ENCODE measurements around the gene TBC1D17.
A peak's percentile ranks its signal among the peaks of the same experiment; 100 is the strongest.
"Not testable (repeated sequence)": the region's sequence is repeated elsewhere in the genome, so short reads cannot be mapped to it uniquely, and the experiment has no call there.

The TBC1D17 gene

DNA sequence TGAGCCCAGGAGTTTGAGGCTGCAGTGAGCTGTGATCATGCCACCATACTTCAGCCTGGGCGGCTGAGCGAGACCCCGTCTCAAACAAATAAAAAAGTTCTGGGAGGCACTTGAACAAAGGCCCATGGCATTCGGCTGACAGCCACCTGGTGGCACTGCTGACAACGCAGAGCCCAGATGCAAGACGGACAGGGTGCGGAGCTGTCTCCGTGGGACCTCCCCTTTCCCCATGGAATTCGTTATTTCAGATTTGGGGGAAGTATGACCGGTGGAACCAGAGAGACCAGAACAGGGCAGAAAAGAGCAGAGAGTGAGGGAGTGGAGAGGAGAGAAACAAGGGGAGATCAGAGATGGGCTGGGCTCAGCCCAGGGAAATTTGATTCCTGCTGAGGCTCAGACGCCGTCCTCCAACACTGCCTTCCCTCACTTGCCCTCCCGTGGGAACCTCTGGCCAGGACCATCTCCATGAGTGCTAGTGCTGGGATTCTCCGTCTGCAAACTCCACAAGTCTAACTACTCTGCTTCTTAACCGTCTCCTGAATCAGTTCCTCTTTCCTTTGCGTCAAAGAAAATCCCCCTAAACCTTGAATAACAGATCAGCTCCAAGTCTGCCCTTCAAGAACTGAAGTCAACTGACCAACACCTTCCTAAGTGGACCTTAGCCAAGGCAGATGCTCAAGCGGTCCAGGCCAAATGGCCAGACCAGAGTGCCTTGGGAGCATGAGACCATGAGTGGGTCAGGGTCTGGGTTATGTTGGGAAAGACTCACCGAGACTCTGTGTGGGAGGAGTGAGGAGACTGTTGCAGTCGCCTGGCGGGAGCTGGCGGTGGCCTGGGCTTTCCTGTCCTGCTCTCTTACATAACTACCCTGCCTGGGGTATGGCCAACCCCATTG lies 39.6 kb downstream of the TBC1D17 start:
- no peak for DNase-seq (ENCODE audit: low read depth in 2 of 2, low spot score in 1 of 2)

DNA sequence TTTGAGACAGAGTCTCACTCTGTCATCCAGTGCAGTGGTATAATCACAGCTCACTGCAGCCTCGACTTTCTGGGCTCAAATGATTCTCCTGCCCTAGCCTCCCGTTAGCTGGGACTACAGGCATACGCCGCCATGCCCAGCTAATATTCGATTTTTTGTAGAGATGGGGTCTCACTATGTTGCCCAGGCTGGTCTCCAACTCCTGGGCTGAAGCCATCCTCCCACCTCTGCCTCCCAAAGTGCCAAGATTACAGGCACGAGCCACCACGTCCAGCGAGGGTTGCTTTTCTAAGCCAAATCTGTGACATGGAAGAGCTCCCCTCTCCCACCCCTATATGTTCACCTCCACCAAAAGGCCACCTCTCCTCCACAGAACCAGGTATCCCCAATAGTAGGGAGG lies 40.6 kb downstream of the TBC1D17 start:
- no peak for DNase-seq (ENCODE audit: low read depth in 2 of 2, low spot score in 1 of 2)

DNA sequence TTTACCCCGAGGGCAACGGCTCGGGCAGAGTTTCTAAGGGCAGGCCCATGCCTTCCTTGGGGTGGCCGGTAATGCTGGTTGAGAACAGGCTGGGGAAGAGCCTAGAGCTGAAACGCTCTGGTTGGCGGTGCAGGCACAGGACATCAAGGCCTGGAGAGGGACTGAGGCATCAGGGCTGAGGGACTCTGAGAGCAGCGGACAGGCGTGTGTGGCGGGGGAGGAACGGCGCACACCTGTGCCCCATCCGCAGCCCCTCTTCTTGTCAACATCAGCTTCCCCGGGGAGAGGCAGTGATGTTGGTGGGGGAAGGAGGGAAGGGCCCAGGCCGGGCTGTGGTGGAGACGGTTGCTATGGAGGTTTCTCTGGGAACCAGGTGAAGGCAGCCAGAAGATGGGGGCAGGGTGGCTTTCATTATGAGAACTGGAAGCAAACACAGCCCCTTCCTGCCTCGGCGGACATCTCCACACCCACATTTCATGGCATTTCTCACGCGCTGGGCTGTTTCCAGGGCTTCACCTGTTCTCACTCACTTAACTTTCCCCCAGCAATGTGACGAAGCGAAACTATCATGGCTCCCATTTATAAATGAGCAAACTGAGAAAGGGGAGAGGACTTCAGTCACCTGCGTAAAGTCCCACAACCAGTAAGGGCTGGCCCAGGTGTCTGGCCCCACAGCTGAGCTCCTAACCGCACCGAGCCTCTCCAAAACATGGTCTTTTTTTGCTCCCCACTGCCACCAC lies 43.3 kb downstream of the TBC1D17 start:
- DNase-seq (ENCODE audit: low read depth in 2 of 2, low spot score in 1 of 2), result no peak

DNA sequence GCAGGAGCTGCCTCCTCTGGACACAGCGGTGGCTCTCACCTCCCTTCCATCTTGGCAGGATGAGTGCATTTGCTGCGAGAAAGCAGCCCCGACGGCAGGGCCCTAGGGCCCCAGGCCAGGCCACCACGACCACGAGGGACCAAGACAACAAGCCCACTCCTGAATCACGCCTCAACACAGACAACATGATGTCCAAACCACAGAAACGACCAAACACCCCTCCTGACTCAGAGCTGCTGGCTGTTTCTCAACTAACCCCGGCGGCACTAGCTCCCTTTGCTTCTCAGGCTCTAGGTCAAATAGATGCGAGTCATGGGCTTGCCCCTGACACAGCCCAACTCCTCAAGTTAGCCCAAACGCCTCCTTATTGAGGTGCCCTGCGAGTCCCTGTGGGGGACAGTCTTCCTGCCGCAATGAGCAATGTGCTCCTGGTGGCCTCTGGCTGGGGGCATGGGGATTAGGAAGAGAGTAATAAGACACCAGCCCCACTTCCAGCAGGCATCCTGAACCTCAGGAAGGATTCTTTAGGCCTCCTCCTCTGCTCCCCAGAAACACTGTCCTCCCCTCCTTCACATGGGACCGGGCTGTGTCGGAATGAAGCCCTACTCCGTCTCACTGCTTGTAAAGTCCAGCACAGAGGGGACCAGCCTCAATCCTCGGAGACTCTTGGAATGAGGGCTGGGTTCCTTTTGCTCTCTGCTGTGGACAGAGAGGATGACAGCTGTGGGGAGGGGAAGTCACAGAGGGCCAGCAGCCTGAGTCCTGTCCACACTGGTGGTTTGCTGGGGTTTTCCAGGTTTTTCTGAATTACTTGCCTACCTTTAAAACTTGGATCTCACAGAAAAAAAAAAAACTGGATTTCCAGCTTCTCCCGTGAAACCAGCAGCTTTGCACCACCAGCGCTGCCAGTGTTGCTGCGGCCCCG lies 44.6 kb downstream of the TBC1D17 start:
- no peak for DNase-seq (ENCODE audit: low read depth in 2 of 2, low spot score in 1 of 2)

DNA sequence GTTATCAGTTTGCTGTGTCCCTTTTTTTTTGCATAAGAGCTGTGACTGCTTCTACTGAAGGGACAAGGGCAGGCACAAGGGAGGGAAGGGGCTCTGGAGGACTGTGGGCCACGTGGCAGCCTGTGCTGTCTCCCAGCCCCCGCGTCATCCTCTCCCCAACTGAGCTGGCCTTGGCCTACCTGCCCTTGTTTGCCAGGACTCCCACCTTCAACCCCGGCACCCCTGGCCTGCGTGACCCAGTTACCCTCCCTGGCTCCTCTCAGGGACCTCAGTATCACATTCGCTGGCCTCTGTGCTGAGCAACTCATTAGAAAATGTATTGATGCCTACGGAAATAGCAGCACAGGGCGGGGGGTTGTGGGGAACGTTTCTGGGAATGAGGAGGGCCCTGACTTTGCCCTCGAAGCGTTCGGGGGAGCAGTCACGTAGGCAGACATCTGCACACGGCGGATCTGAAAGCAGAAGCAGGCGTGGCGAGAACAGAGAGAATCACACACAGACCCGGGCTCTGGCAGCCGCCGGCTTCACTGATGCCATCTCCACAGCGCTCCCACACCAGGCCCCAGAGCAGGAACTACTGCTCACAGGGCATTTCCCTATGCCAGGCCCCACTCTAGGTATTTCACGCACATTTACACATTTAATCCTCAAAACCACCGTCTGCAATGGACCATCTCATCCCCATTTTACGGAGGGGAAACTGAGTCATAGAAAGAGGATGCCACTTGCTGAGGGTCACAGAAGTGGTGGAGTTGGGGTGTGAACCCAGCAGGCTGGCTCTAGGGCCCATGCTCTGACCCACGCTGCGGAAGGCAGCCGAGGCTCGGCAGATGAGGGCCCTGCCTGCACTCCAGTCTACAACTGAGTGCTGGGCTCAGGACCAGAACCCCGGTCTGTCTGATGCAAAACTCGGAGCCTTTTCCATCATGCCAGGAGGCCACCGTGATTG lies 45.8 kb downstream of the TBC1D17 start:
- DNase-seq (ENCODE audit: low read depth in 2 of 2, low spot score in 1 of 2), result no peak

DNA sequence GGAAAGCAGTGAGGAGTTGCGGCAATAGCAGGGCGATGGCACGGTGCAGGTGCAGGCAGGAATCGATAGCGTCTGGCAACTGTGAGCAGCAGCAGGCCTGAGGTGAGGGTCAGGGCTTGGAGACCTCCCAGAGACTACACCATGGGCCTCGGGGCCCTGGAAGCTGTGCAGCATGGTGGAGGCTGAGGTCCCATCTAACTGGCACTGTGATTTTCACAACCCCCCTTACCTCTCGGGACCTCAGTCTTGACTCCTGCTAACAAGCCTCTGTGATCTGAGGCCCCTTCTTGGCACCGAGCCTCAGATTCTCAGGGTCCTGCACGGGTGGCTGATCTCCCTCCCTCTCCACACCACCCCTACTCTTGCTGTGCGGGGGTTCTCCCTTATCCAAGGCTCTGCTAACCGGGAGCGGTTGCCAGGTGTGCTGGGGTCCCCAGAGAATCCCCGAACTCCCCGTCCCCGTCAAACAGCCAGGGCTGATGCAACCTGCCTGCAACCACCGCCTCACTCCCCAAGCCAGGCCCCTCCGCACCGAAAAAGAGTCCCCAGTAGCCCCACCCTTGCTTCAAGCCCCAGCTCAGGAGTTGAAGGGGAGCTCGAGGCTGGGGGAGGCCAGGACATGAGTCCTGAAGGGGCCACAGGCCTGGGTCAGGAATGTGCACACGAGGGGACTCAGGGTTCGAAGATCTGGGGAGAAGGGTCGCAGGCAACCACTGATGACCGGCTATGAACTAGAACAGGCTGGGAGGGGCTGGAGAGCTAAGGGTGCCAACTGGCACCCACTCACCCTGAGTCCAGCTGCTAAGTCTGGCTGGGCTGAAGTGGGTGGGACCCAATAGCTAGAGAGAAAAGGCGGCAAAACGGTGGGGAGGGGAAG lies 46.7 kb downstream of the TBC1D17 start:
- no peak for DNase-seq (ENCODE audit: low read depth in 2 of 2, low spot score in 1 of 2)

DNA sequence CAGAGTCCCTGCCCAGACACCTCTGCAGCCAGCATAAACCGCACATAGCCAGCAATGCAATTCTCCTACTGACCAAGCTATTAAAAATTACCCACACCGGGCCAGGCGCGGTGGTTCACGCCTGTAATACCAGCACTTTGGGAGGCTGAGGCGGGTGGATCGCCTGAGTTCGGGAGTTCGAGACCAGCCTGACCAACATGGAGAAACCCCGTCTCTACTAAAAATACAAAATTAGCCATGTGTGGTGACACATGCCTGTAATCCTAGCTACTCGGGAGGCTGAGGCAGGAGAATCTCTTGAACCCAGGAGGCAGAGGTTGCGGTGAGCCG lies 47.3 kb downstream of the TBC1D17 start:
- not testable (repeated sequence) for DNase-seq (ENCODE audit: low read depth in 2 of 2, low spot score in 1 of 2)

DNA sequence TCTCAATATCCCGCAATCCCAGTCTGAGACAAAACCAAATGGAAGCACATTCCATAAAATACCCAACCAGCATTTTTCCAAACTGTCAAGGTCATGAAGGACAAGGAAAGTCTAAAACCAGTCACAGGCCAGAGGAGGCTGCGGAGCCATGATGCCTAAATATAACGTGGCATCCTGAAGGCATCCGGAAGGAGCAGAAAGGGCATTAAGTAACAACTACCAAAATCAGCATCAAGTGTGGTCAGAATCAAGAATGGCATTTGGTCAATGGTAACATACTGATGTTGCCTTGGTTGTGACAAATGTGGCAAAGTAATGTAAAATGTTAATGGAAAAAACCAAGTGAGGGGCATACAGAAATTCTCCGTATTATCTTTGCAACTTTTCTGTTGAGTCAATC lies 48.0 kb downstream of the TBC1D17 start:
- DNase-seq (ENCODE audit: low read depth in 2 of 2, low spot score in 1 of 2), result no peak

DNA sequence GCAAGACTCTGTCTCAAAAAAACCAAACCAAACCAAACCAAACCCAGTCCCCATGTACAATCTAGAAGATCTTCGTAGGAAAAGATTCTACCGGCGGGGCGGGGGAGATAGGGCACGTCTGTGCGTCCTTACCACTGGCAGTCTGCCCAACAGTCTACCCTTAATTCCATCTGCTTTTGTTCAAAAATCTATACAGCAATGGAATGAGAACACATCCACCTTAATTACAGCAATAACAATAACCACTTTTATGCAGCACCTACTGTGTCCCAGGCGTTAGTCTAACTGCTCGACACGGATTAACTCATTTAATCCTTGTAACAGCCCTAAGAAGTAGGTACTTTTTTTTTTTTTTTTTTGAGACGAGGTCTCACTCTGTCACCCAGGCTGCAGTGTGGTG lies 49.0 kb downstream of the TBC1D17 start:
- DNase-seq (ENCODE audit: low read depth in 2 of 2, low spot score in 1 of 2), result no peak

DNA sequence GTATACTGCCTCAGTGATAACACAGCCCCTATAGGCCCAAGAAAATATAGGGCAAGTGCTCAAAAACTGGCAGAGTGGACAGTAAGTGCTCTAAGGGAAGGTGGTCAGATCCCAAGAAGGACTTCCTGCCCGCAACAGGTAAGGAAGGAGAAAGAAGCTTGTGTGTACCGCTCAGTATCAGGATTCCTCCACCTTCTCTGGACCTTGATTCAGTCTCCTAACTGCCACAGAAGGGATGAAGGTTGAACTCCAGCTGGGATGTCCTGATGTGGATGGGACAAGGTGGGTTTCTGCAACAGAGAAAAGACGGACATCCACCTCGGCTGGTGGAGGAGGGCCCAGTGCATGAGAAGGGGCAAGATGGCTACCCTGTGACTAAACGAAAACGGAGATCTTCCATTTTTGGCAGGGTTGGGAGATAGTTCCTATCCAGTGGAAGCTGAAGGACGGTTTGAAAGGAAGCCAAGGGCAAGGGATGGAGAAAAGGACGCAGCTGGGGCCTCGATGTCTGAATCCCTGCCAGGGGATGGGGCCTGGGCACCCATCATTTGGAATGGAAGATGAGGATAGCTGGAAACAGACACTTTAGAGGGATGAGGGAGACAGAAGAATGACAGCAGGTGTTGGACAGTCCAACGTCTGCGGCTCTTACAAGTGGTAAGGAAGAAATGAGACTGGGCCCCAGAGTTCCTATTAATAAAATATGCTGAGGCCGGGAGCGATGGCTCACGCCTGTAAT lies 50.2 kb downstream of the TBC1D17 start:
- no peak for DNase-seq (ENCODE audit: low read depth in 2 of 2, low spot score in 1 of 2)

DNA sequence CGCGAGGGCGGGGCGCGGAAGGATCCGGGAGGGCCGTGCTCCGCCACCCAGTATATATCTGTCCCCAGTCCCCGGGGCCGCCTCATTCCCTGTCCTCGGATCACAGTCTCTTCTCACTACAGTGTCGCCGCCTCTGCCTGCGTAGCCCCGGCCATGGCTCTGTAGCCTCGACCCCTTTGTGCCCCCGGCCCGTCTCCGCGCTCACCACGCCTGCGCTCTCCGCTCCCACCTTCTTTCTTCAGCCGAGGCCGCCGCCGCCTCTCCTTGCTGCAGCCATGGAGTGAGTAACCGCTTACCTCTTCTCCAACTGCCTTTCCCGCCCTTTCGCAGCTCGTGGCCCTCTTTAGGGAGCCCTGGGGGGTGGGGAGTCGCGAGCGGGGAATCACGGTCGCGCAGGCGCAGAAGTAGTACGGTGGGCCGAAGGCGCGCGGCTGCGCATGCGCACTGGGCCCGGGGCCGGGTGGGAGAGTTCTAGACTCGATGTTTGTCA lies 51.7 kb downstream of the TBC1D17 start, which contains the start of the genes ATF5 and NUP62:
Gene ATF5, plus strand, starts transcription at position 85 of the 490 bp plus-strand sequence. CDS start 1,646 bp downstream, outside the sequence.
Gene NUP62, minus strand, starts transcription at position 384 of the 490 bp plus-strand sequence. CDS start 19,697 bp downstream, outside the sequence.
- peak; percentile 83 to 87 for DNase-seq (ENCODE audit: low read depth in 2 of 2, low spot score in 1 of 2)

DNA sequence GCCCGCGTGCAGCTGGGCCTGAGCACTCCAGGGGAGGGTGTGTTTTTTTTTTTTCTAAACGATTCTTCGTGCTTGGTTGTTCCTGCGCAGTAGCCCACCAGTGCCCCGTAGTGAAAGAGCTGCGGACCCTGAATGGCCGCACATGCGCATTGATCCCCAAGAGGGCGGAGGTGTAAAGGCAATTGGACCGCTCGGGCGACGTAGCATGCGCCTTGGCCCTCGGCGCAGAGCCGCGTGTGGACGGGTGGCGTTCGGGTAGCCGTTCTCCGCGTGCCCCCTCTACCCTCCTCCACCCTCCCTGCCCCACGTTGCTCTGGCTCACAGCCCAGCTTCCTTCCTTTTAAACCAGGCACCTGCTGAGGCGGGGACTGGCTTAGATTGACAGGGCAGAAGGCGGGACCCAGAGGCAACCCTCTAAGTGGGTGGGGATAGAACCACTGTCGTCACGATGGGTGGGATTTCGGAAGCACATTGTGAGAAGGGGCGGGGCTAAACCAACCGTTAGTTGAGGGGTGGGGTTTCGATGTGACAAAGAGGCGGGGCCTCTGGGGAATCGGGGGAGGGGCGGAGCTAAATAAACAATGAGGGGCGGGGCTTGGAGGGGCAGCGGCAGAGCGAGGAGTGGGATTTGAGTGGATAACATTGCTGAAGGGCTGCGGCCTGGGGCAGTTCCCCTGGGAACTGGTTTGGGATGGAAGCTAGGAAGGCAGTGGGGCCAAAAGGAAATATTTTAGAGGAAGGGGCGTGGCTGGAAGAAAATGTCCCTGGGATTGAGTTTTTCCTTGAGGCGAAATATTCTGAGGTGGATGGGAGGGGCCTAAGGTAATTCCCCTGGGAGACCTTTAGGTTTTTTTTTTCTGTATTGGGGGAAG lies 52.3 kb downstream of the TBC1D17 start:
- DNase-seq (ENCODE audit: low read depth in 2 of 2, low spot score in 1 of 2), result peak; percentile 86 to 89

DNA sequence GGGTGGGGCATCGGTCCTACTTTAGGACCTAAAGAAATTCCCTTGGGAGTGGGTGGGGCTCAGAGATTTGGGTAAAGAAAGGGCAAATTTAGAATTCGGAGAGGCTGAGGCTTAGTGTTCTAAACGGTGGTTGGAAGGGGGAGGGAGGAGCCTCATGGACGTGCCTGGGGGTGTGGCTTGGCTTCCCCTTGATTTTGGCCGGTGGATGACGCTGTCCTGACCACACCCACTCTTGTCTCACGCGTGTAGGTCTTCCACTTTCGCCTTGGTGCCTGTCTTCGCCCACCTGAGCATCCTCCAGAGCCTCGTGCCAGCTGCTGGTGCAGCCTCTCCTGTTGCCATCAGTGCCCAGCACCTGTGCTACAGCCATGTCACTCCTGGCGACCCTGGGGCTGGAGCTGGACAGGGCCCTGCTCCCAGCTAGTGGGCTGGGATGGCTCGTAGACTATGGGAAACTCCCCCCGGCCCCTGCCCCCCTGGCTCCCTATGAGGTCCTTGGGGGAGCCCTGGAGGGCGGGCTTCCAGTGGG lies 53.0 kb downstream of the TBC1D17 start:
- no peak for DNase-seq (ENCODE audit: low read depth in 2 of 2, low spot score in 1 of 2)

DNA sequence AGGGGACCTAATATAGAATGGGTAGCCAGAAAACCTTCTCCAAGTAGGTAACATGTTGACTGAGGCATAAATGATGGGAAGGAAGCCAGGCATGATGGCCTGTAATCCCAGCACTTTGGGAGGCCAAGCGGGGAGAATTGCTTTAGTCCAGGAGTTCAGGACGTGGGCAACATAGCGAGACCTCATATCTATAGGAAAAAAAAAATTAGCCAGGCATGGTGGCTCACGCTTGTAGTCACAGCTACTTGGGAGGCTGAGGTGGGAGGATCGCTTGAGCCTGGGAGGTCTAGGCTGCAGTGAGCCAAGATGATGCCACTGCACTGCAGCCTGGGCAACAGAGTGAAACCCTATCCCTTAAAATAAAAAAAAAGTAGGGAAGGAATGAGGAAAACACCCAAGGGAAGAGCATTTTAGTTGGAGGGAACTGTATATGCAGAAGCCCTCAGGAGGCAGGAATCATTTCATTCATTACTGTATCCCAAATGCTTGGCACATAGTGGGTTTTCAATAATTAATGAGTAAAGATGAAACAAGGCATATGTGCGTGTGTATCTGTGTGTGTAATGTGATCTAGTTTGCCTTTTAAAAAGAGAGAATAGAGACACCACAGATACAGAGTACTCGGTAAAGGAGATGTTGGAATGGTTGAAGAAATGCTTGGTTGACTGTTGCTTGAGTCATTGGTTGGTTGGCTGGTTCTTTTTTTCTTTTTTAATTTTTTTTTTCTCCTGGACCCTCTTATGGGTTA lies 54.0 kb downstream of the TBC1D17 start:
- DNase-seq (ENCODE audit: low read depth in 2 of 2, low spot score in 1 of 2), result no peak

DNA sequence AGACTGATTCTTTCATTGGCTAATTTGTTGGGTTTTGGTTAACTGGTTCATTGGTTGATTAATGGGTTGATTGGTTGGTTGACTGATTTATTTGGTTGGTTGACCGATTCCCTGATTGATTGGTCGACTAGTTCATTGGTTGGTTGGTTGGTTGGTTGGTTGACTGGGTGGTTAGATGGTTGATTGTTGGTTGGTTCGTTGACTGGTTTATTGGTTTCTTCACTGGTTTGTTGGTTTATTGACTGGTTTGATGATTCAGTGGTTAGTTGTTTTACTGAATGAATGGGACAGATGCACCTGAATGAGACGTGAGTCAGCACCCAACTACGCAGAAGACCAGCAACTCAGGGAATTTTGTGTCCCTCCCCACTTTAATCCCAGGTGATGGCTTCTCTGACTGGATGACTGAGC lies 54.5 kb downstream of the TBC1D17 start:
- no peak for DNase-seq (ENCODE audit: low read depth in 2 of 2, low spot score in 1 of 2)

DNA sequence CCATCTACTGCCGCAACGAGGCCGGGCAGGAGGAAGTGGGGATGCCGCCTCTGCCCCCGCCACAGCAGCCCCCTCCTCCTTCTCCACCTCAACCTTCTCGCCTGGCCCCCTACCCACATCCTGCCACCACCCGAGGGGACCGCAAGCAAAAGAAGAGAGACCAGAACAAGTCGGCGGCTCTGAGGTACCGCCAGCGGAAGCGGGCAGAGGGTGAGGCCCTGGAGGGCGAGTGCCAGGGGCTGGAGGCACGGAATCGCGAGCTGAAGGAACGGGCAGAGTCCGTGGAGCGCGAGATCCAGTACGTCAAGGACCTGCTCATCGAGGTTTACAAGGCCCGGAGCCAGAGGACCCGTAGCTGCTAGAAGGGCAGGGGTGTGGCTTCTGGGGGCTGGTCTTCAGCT lies 55.2 kb downstream of the TBC1D17 start:
- DNase-seq (ENCODE audit: low read depth in 2 of 2, low spot score in 1 of 2), result no peak
